OCI-LY3 (cell line): ENCODE measurements around the gene LGALS4.
"Not testable (repeated sequence)": the region's sequence is repeated elsewhere in the genome, so short reads cannot be mapped to it uniquely, and the experiment has no call there.

Source experiments
- H2AFZ ChIP-seq: fragments of 200-600, 300-600 bp; shearing (Covaris generic); 2 replicates; pipeline ENCODE4 v1.6.0; 2014; ENCODE audit warnings: antibody characterized with exemption, low read depth, low read length
- H3K27ac ChIP-seq: fragments of 200-600, 300-600 bp; sonication (generic); 2 replicates; pipeline ENCODE4 v1.5.1; 2014; ENCODE audit warnings: mild to moderate bottlenecking, low read length, moderate library complexity, mixed read lengths
- H3K27me3 ChIP-seq: fragments of 200-600, 300-600 bp; sonication (generic); 2 replicates; pipeline ENCODE4 v1.6.1; 2014; ENCODE audit warnings: low read depth, low read length, mixed read lengths
- H3K36me3 ChIP-seq: fragments of 200-600, 300-600 bp; sonication (generic); replicated peaks from 2 replicates; pipeline ENCODE3; 2014; ENCODE audit warnings: low read depth, low read length, mixed read lengths
- H3K4me1 ChIP-seq: fragments of 300-600, 200-600 bp; sonication (generic); 2 replicates; pipeline ENCODE4 v1.6.1; 2014; ENCODE audit warnings: low read length, mixed read lengths
- H3K4me2 ChIP-seq: fragments of 200-600, 300-600 bp; sonication (generic); 2 replicates; pipeline ENCODE4 v1.6.1; 2014; ENCODE audit warnings: low read length, mixed read lengths
- H3K4me3 ChIP-seq: fragments of 300-600, 200-600 bp; sonication (generic); 2 replicates; pipeline ENCODE4 v1.5.1; 2014; ENCODE audit warnings: antibody characterized with exemption, mild to moderate bottlenecking, low read length, moderate library complexity
- H3K79me2 ChIP-seq: fragments of 300-600, 200-600 bp; shearing (Covaris generic); 2 replicates; pipeline ENCODE4 v1.6.1; 2014; ENCODE audit warnings: mild to moderate bottlenecking, low read length, mixed read lengths
- H3K9ac ChIP-seq: fragments of 300-600, 200-600 bp; shearing (Covaris generic); 2 replicates; pipeline ENCODE4 v1.6.0; 2014; ENCODE audit warnings: mild to moderate bottlenecking, low read length, moderate library complexity
- H3K9me3 ChIP-seq: fragments of 200-600, 300-600 bp; shearing (Covaris generic); 2 replicates; pipeline ENCODE4 v1.6.1; 2014; ENCODE audit warnings: low read length, mixed read lengths; ENCODE audit not compliant: insufficient read depth
- H4K20me1 ChIP-seq: fragments of 200-600, 300-600 bp; sonication (generic); 2 replicates; pipeline ENCODE4 v1.6.1; 2016; ENCODE audit warnings: low read length, mixed read lengths; ENCODE audit not compliant: insufficient read depth
- CTCF ChIP-seq: fragments of 200-600, 300-600 bp; sonication (generic); IDR thresholded peaks from 2 replicates; pipeline ENCODE4 v1.5.1; 2014; ENCODE audit warnings: antibody characterized with exemption, low read length, low read depth
- EZH2phosphoT487 ChIP-seq: fragments of 200-600 bp; shearing (Covaris generic); IDR thresholded peaks from 2 replicates; pipeline ENCODE4 v1.6.1; 2018; ENCODE audit warnings: antibody characterized with exemption, mixed run types, low read depth

Gene LGALS4

GRCh38 chr19:38819231-38819920 lies 6.6 kb upstream of the LGALS4 start:
- no peaks in the 10 kb centered on the region for H3K9me3 ChIP-seq
- no peaks in the 10 kb centered on the region for H3K79me2 ChIP-seq
- peaks cover 25% of the 10 kb centered on the region for H3K36me3 ChIP-seq
- H3K9ac ChIP-seq: no peak overlapping the region
- H3K4me3 ChIP-seq: no peak overlapping the region
- no peaks in the 10 kb centered on the region for H3K27me3 ChIP-seq
- H4K20me1 ChIP-seq: no peaks in the 10 kb centered on the region
- H3K27ac ChIP-seq: no peak overlapping the region
- H2AFZ ChIP-seq: no peak overlapping the region
- no peaks in the 10 kb centered on the region for H3K4me1 ChIP-seq
- TF ChIP-seq EZH2phosphoT487: no peak
- TF ChIP-seq CTCF: no peak
- H3K4me2 ChIP-seq: no peak overlapping the region

- Histone ChIP-seq H3K9ac (no peak overlapping the region), H3K4me2 (no peak overlapping the region), H3K36me3 (peaks cover 25% of the 10 kb centered on the region), H3K4me1 (no peaks in the 10 kb centered on the region), H3K79me2 (no peaks in the 10 kb centered on the region), H4K20me1 (no peaks in the 10 kb centered on the region), H3K9me3 (no peaks in the 10 kb centered on the region), H3K4me3 (no peak overlapping the region), H3K27ac (no peak overlapping the region), H2AFZ (no peak overlapping the region), H3K27me3 (no peaks in the 10 kb centered on the region)
- TF ChIP-seq CTCF (no peak), EZH2phosphoT487 (no peak)
Observed at GRCh38 chr19:38817081-38817480, 4.3 kb upstream of the LGALS4 start.

- Histone ChIP-seq H3K9ac (no peak overlapping the region), H3K4me1 (no peaks in the 10 kb centered on the region), H3K27me3 (no peaks in the 10 kb centered on the region), H2AFZ (no peak overlapping the region), H3K79me2 (no peaks in the 10 kb centered on the region), H3K4me2 (no peak overlapping the region), H3K9me3 (no peaks in the 10 kb centered on the region), H3K4me3 (no peak overlapping the region), H3K36me3 (peaks cover 25% of the 10 kb centered on the region), H4K20me1 (no peaks in the 10 kb centered on the region), H3K27ac (no peak overlapping the region)
- no peak for TF ChIP-seq EZH2phosphoT487
Observed at GRCh38 chr19:38816131-38816750, 3.5 kb upstream of the LGALS4 start.

GRCh38 chr19:38815059-38816001 lies 2.6 kb upstream of the LGALS4 start:
- no peaks in the 10 kb centered on the region for H3K27me3 ChIP-seq
- H3K4me1 ChIP-seq: no peaks in the 10 kb centered on the region
- H3K9me3 ChIP-seq: no peaks in the 10 kb centered on the region
- TF ChIP-seq CTCF (no peak), EZH2phosphoT487 (no peak)
- no peak overlapping the region for H3K27ac ChIP-seq
- H3K79me2 ChIP-seq: no peaks in the 10 kb centered on the region
- peaks cover 22% of the 10 kb centered on the region for H3K36me3 ChIP-seq
- no peak overlapping the region for H2AFZ ChIP-seq
- no peak overlapping the region for H3K4me3 ChIP-seq
- no peaks in the 10 kb centered on the region for H4K20me1 ChIP-seq
- no peak overlapping the region for H3K4me2 ChIP-seq
- no peak overlapping the region for H3K9ac ChIP-seq

GRCh38 chr19:38813932-38814331 lies 1.2 kb upstream of the LGALS4 start:
- not testable (repeated sequence) for H2AFZ ChIP-seq, H3K4me3 ChIP-seq, H3K27me3 ChIP-seq, H3K4me1 ChIP-seq, H3K27ac ChIP-seq, H3K9me3 ChIP-seq, H3K4me2 ChIP-seq, H4K20me1 ChIP-seq, H3K79me2 ChIP-seq, H3K9ac ChIP-seq
- peaks cover 22% of the 10 kb centered on the region for H3K36me3 ChIP-seq
